Naive thymus-derived CD8-positive, alpha-beta T cell (primary cell): Measurements from ENCODE around the gene GEMIN7. TPM values are rescaled to one million over a fixed set of nuclear protein-coding genes. Genes with fewer than 3 reads are reported as not detected.

ENCODE experiments used
- ATAC-seq, 2 donors: fragments of 150-1000 bp; cut with Tn5 transposase in 1 of 2; sonication (Bioruptor Pico), chemical (Tn5 transposase) in 1 of 2; 1 replicate in 1 of 2; 2 replicates in 1 of 2; pipeline ENCODE4 v1.10.0; 2021; ENCODE audit warnings: mild to moderate bottlenecking in 2 of 2, moderate library complexity in 2 of 2
- POLR2A ChIA-PET: fragments of 350-600 bp; sonication (Branson Sonifier 250); formaldehyde crosslinking; loops from one replicate; lab custom pipeline; 2021; ENCODE audit warnings: antibody characterized with exemption; lab: Charles Lee
- DNase-seq, 10 donors: peaks; one replicate each; pipeline versions ENCODE4 v3.0.0 to v3.0.0-alpha.2; 2020 to 2022
- H3K27ac Mint-ChIP-seq, 10 donors: one replicate each; pipeline ENCODE4 v1.8.0; 2020 to 2022; ENCODE audit warnings: mild to moderate bottlenecking in 10 of 10, mixed read lengths in 10 of 10, moderate library complexity in 4 of 10, inconsistent platforms in 1 of 10
- H3K27me3 Mint-ChIP-seq, 5 donors: one replicate each; pipeline ENCODE4 v1.8.0; 2021 to 2022; ENCODE audit warnings: mixed read lengths in 5 of 5
- H3K36me3 Mint-ChIP-seq, 3 donors: one replicate each; pipeline ENCODE4 v1.8.0; 2020 to 2022; ENCODE audit warnings: mixed read lengths in 3 of 3, mild to moderate bottlenecking in 2 of 3, inconsistent platforms in 1 of 3
- H3K4me1 Mint-ChIP-seq, 4 donors: one replicate each; pipeline ENCODE4 v1.8.0; 2021 to 2022; ENCODE audit warnings: mixed read lengths in 4 of 4
- H3K4me3 Mint-ChIP-seq, 10 donors: one replicate each; pipeline ENCODE4 v1.8.0; 2020 to 2022; ENCODE audit warnings: mild to moderate bottlenecking in 10 of 10, mixed read lengths in 10 of 10, moderate library complexity in 6 of 10, inconsistent platforms in 1 of 10
- H3K9me3 Mint-ChIP-seq, 9 donors: one replicate each; pipeline ENCODE4 v1.8.0; 2020 to 2022; ENCODE audit warnings: mixed read lengths in 9 of 9, mild to moderate bottlenecking in 3 of 9, inconsistent platforms in 1 of 9, moderate library complexity in 1 of 9
- polyA plus RNA-seq, 3 donors: library from polyadenylated mRNA; unstranded; fragments of 300-500 nt; fragmentation: Illumina TruSeq; gene quantifications; one replicate each; pipeline ENCODE4 v1.2.3, GENCODE V29; 2021
- total RNA-seq, 8 experiments: library from RNA in 2 of 8; stranded (reverse) in 2 of 8; gene quantifications; one replicate each; pipeline ENCODE4 v1.2.3 and lab custom pipeline; 2021 to 2026

GEMIN7 gene
- total and polyA plus RNA-seq, 5 experiments from 2014 or later: 13.5 to 70.0 (median 44.2) TPM

- ATAC-seq: peak; percentile 68 to 79
- H3K9me3 Mint-ChIP-seq: no peaks in the 10 kb centered on the region
- H3K27me3 Mint-ChIP-seq: no peaks in the 10 kb centered on the region
- POLR2A ChIA-PET: interaction anchor here (1.2 kb wide), 1 partner anchor 8 kb away, joined by 5 read pairs; the partner anchor contains the start of gene CLASRP
- peaks cover 29 to 64% (median 56%) of the 10 kb centered on the region in 4 donors for H3K4me1 Mint-ChIP-seq
- H3K36me3 Mint-ChIP-seq: peaks cover 0 to 77% (median 0%) of the 10 kb centered on the region in 3 donors
- peak overlapping the region in 9 of 10 donors; percentile 13 to 81 (median 43) for H3K4me3 Mint-ChIP-seq
- DNase-seq: peak in 1 of 10 donors; percentile 12
- peak overlapping the region; percentile 38 to 88 (median 79) for H3K27ac Mint-ChIP-seq
Measured at GRCh38 chr19:45047188-45047797, 31.8 kb upstream of the GEMIN7 start.

- Mint-ChIP-seq H3K4me3 (no peak overlapping the region), H3K4me1 (peaks cover 29 to 65% (median 51%) of the 10 kb centered on the region in 4 donors), H3K27ac (peak overlapping the region in 7 of 10 donors; percentile 6 to 85 (median 52)), H3K9me3 (no peaks in the 10 kb centered on the region), H3K27me3 (no peaks in the 10 kb centered on the region), H3K36me3 (peaks cover 0 to 75% (median 3%) of the 10 kb centered on the region in 3 donors)
- ATAC-seq: no peak
- no peak for DNase-seq
- POLR2A ChIA-PET: interaction anchor here (1.1 kb wide), 1 partner anchor 16 kb away, joined by 4 read pairs; no protein-coding TSS in a partner anchor
Measured at GRCh38 chr19:45049073-45049736, 29.9 kb upstream of the GEMIN7 start.

- Mint-ChIP-seq H3K27ac (peak overlapping the region in 6 of 10 donors; percentile 22 to 80 (median 61)), H3K36me3 (peaks cover 0 to 75% (median 3%) of the 10 kb centered on the region in 3 donors), H3K27me3 (no peaks in the 10 kb centered on the region), H3K4me1 (peaks cover 27 to 62% (median 46%) of the 10 kb centered on the region in 4 donors), H3K4me3 (no peak overlapping the region), H3K9me3 (no peaks in the 10 kb centered on the region)
- DNase-seq (no peak), ATAC-seq (no peak)
- POLR2A ChIA-PET: no interaction called here
Measured at GRCh38 chr19:45050036-45050435, 29.0 kb upstream of the GEMIN7 start.

GRCh38 chr19:45051929-45052579, 27.0 kb upstream of the GEMIN7 start:
- Mint-ChIP-seq H3K4me3 (peak overlapping the region in 2 of 10 donors; percentile 4 to 71), H3K27ac (peak overlapping the region in 5 of 10 donors; percentile 33 to 90 (median 72)), H3K9me3 (no peaks in the 10 kb centered on the region), H3K4me1 (peaks cover 14 to 43% (median 26%) of the 10 kb centered on the region in 4 donors), H3K36me3 (peaks cover 0 to 71% (median 3%) of the 10 kb centered on the region in 3 donors), H3K27me3 (no peaks in the 10 kb centered on the region)
- POLR2A ChIA-PET: interaction anchor here (1.8 kb wide), 1 partner anchor 13 kb away, joined by 5 read pairs; the partner anchor contains the start of gene CLASRP
- ATAC-seq: no peak
- DNase-seq: no peak

- DNase-seq (no peak), ATAC-seq (no peak)
- peaks cover 11 to 18% (median 14%) of the 10 kb centered on the region in 4 donors for H3K4me1 Mint-ChIP-seq
- H3K4me3 Mint-ChIP-seq: no peak overlapping the region
- POLR2A ChIA-PET: interaction anchor here (0.6 kb wide), 1 partner anchor 78 kb away, joined by 4 read pairs; no protein-coding TSS in a partner anchor
- peaks cover 0 to 93% (median 12%) of the 10 kb centered on the region in 3 donors for H3K36me3 Mint-ChIP-seq
- peak overlapping the region in 1 of 10 donors; percentile 25 for H3K27ac Mint-ChIP-seq
- H3K27me3 Mint-ChIP-seq: no peaks in the 10 kb centered on the region
- H3K9me3 Mint-ChIP-seq: peaks cover 0 to 1% (median 0%) of the 10 kb centered on the region in 9 donors
Measured at GRCh38 chr19:45056831-45057230, 22.2 kb upstream of the GEMIN7 start.

GRCh38 chr19:45057444-45057843, 21.6 kb upstream of the GEMIN7 start:
- ATAC-seq (no peak), DNase-seq (no peak)
- H3K27ac Mint-ChIP-seq: peak overlapping the region in 2 of 10 donors; percentile 24 to 25
- H3K9me3 Mint-ChIP-seq: peaks cover 0 to 1% (median 0%) of the 10 kb centered on the region in 9 donors
- H3K4me3 Mint-ChIP-seq: peak overlapping the region in 2 of 10 donors; percentile 38 to 43
- H3K4me1 Mint-ChIP-seq: peaks cover 8 to 16% (median 12%) of the 10 kb centered on the region in 4 donors
- POLR2A ChIA-PET: interaction anchor here (0.6 kb wide), 1 partner anchor 79 kb away, joined by 4 read pairs; no protein-coding TSS in a partner anchor
- no peaks in the 10 kb centered on the region for H3K27me3 Mint-ChIP-seq
- H3K36me3 Mint-ChIP-seq: peaks cover 0 to 93% (median 12%) of the 10 kb centered on the region in 3 donors

GRCh38 chr19:45058622-45059159, 20.4 kb upstream of the GEMIN7 start:
- DNase-seq (no peak), ATAC-seq (no peak)
- H3K27ac Mint-ChIP-seq: peak overlapping the region in 3 of 10 donors; percentile 12 to 94 (median 88)
- no peaks in the 10 kb centered on the region for H3K27me3 Mint-ChIP-seq
- no peak overlapping the region for H3K4me3 Mint-ChIP-seq
- POLR2A ChIA-PET: no interaction called here
- H3K4me1 Mint-ChIP-seq: peaks cover 7 to 16% (median 9%) of the 10 kb centered on the region in 4 donors
- H3K9me3 Mint-ChIP-seq: peaks cover 0 to 1% (median 0%) of the 10 kb centered on the region in 9 donors
- H3K36me3 Mint-ChIP-seq: peaks cover 0 to 94% (median 14%) of the 10 kb centered on the region in 3 donors

GRCh38 chr19:45059258-45059965, 19.6 kb upstream of the GEMIN7 start:
- Mint-ChIP-seq H3K27me3 (no peaks in the 10 kb centered on the region), H3K4me3 (no peak overlapping the region), H3K36me3 (peaks cover 0 to 89% (median 13%) of the 10 kb centered on the region in 3 donors), H3K27ac (peak overlapping the region in 7 of 10 donors; percentile 35 to 94 (median 80)), H3K9me3 (peaks cover 0 to 1% (median 0%) of the 10 kb centered on the region in 9 donors), H3K4me1 (peaks cover 7 to 16% (median 9%) of the 10 kb centered on the region in 4 donors)
- POLR2A ChIA-PET: interaction anchor here (0.5 to 1.2 kb wide), 3 partner anchors 9 to 21 kb away, joined by 3 to 5 read pairs (median 3); partner anchors contain the start of gene CLASRP
- DNase-seq (peak; percentile 67 to 88 (median 80)), ATAC-seq (peak; percentile 91 to 95)

- H3K4me1 Mint-ChIP-seq: peaks cover 7 to 16% (median 9%) of the 10 kb centered on the region in 4 donors
- H3K4me3 Mint-ChIP-seq: no peak overlapping the region
- no peak for DNase-seq
- no peaks in the 10 kb centered on the region for H3K27me3 Mint-ChIP-seq
- ATAC-seq: no peak
- peaks cover 0 to 1% (median 0%) of the 10 kb centered on the region in 9 donors for H3K9me3 Mint-ChIP-seq
- no peak overlapping the region for H3K27ac Mint-ChIP-seq
- POLR2A ChIA-PET: interaction anchor here (0.5 kb wide), 1 partner anchor 23 kb away, joined by 5 read pairs; no protein-coding TSS in a partner anchor
- H3K36me3 Mint-ChIP-seq: peaks cover 0 to 82% (median 13%) of the 10 kb centered on the region in 3 donors
Measured at GRCh38 chr19:45061965-45062364, 17.1 kb upstream of the GEMIN7 start.

GRCh38 chr19:45063851-45064801, 14.9 kb upstream of the GEMIN7 start:
- Mint-ChIP-seq H3K36me3 (peaks cover 0 to 75% (median 12%) of the 10 kb centered on the region in 3 donors), H3K9me3 (no peaks in the 10 kb centered on the region), H3K4me1 (peaks cover 5 to 10% (median 5%) of the 10 kb centered on the region in 4 donors), H3K27me3 (no peaks in the 10 kb centered on the region), H3K4me3 (no peak overlapping the region), H3K27ac (peak overlapping the region in 1 of 10 donors; percentile 3)
- POLR2A ChIA-PET: interaction anchor here (1.1 to 1.4 kb wide), 3 partner anchors 10 to 26 kb away, joined by 3 to 4 read pairs (median 4); no protein-coding TSS in a partner anchor
- ATAC-seq (no peak), DNase-seq (no peak)
